ENCODE results near the gene LARGE2. TPM values are rescaled to one million over a fixed set of nuclear protein-coding genes. Genes with fewer than 3 reads are reported as not detected.

The LARGE2 gene
- total and polyA plus RNA-seq, 2 of the 13 experiments (the other 11 are each of a cell fraction or from before 2014, with no cell fraction given) = 8.5 to 21.6 TPM

- TF ChIP-seq, protein P1, sequence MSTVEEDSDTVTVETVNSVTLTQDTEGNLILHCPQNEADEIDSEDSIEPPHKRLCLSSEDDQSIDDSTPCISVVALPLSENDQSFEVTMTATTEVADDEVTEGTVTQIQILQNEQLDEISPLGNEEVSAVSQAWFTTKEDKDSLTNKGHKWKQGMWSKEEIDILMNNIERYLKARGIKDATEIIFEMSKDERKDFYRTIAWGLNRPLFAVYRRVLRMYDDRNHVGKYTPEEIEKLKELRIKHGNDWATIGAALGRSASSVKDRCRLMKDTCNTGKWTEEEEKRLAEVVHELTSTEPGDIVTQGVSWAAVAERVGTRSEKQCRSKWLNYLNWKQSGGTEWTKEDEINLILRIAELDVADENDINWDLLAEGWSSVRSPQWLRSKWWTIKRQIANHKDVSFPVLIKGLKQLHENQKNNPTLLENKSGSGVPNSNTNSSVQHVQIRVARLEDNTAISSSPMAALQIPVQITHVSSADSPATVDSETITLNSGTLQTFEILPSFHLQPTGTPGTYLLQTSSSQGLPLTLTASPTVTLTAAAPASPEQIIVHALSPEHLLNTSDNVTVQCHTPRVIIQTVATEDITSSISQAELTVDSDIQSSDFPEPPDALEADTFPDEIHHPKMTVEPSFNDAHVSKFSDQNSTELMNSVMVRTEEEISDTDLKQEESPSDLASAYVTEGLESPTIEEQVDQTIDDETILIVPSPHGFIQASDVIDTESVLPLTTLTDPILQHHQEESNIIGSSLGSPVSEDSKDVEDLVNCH (CRISPR knock-in tag; IDR thresholded peaks at IDR 0.05) = no peak
- TF ChIP-seq HNF1B (CRISPR knock-in tag; IDR thresholded peaks at IDR 0.05) (no peak), SAFB2 (CRISPR knock-in tag; IDR thresholded peaks at IDR 0.05; ENCODE audit: borderline replicate concordance, low read depth) (no peak), GMEB2 (CRISPR knock-in tag; IDR thresholded peaks at IDR 0.05; ENCODE audit: low read depth) (no peak), USF2 (IDR thresholded peaks at IDR 0.05; ENCODE audit: low read depth, low read length) (no peak), USF2 (CRISPR knock-in tag; IDR thresholded peaks at IDR 0.05; ENCODE audit: borderline replicate concordance) (no peak), KIAA2018 (CRISPR knock-in tag; IDR thresholded peaks at IDR 0.05; ENCODE audit: borderline replicate concordance) (no peak)
- TF ChIP-seq, protein P2, sequence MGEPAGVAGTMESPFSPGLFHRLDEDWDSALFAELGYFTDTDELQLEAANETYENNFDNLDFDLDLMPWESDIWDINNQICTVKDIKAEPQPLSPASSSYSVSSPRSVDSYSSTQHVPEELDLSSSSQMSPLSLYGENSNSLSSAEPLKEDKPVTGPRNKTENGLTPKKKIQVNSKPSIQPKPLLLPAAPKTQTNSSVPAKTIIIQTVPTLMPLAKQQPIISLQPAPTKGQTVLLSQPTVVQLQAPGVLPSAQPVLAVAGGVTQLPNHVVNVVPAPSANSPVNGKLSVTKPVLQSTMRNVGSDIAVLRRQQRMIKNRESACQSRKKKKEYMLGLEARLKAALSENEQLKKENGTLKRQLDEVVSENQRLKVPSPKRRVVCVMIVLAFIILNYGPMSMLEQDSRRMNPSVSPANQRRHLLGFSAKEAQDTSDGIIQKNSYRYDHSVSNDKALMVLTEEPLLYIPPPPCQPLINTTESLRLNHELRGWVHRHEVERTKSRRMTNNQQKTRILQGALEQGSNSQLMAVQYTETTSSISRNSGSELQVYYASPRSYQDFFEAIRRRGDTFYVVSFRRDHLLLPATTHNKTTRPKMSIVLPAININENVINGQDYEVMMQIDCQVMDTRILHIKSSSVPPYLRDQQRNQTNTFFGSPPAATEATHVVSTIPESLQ (CRISPR knock-in tag; conservative IDR thresholded peaks at IDR 0.05) = no peak
Observed at GRCh38 chr11:45889966-45890365, 32.5 kb upstream of the LARGE2 start (continued).

All from HepG2 (cell line).